Caco-2 (cell line): ENCODE data around the gene DYRK1A. TPM values are rescaled to one million over a fixed set of nuclear protein-coding genes. Genes with fewer than 3 reads are reported as not detected.

Source experiments
- BruUV-seq: library from RNA; stranded (reverse); fragments of 400-500 nt; replicated peaks from 2 replicates; lab custom pipeline; 2021; lab: Mats Ljungman, UMichigan
- CTCF ChIA-PET: fragments of 300-600 bp; sonication (Branson Sonifier 250); formaldehyde crosslinking; loops from one replicate; lab custom pipeline; 2022; ENCODE audit warnings: antibody characterized with exemption; lab: Charles Lee
- POLR2A ChIA-PET: fragments of 300-600 bp; sonication (Branson Sonifier 250); formaldehyde crosslinking; loops from one replicate; lab custom pipeline; 2022; ENCODE audit warnings: antibody characterized with exemption; lab: Charles Lee
- DNase-seq, 2 experiments: peaks; one replicate each; pipeline versions ENCODE4 v3.0.0 to v3.0.0-alpha.2; 2020 to 2022
- H3K27me3 ChIP-seq: replicated peaks from 2 replicates; pipeline ENCODE4 v1.6.0; 2011; ENCODE audit warnings: low read length; ENCODE audit not compliant: control insufficient read depth, insufficient read depth
- H3K36me3 ChIP-seq: 2 replicates; pipeline ENCODE4 v1.5.1; 2011; ENCODE audit warnings: low read length; ENCODE audit not compliant: control insufficient read depth, insufficient read depth
- H3K4me1 ChIP-seq: fragments of 250-450 bp; sonication (Bioruptor Pico); 2 replicates; pipeline ENCODE4 v1.5.1; 2020; ENCODE audit warnings: mild to moderate bottlenecking
- H3K4me3 ChIP-seq: 2 replicates; pipeline ENCODE4 v1.5.1; 2011; ENCODE audit warnings: low read depth, mild to moderate bottlenecking, control low read depth, low read length
- H3K9me3 ChIP-seq: fragments of 250-450 bp; sonication (Bioruptor Pico); 2 replicates; pipeline ENCODE4 v1.5.1; 2020; ENCODE audit warnings: mild to moderate bottlenecking, moderate library complexity
- H3K27ac Mint-ChIP-seq: one replicate; pipeline ENCODE4 v1.8.0; 2022; ENCODE audit warnings: mixed read lengths; ENCODE audit not compliant: unreplicated experiment
- H3K27me3 Mint-ChIP-seq: one replicate; pipeline ENCODE4 v1.8.0; 2022; ENCODE audit warnings: mixed read lengths; ENCODE audit not compliant: insufficient read depth, unreplicated experiment
- H3K36me3 Mint-ChIP-seq: one replicate; pipeline ENCODE4 v1.8.0; 2022; ENCODE audit warnings: mild to moderate bottlenecking, mixed read lengths; ENCODE audit not compliant: insufficient read depth, unreplicated experiment
- H3K4me1 Mint-ChIP-seq: one replicate; pipeline ENCODE4 v1.8.0; 2022; ENCODE audit warnings: low read depth, mixed read lengths; ENCODE audit not compliant: unreplicated experiment
- H3K4me3 Mint-ChIP-seq: one replicate; pipeline ENCODE4 v1.8.0; 2022; ENCODE audit warnings: mild to moderate bottlenecking, moderate library complexity, mixed read lengths; ENCODE audit not compliant: unreplicated experiment
- H3K9me3 Mint-ChIP-seq: one replicate; pipeline ENCODE4 v1.8.0; 2022; ENCODE audit warnings: mixed read lengths; ENCODE audit not compliant: unreplicated experiment
- intact Hi-C: fragments of 100-400 bp; cut with micrococcal nuclease; formaldehyde crosslinking; loops from one replicate; pipeline ENCODE4 v1.10.0; 2022; ENCODE audit not compliant: unreplicated experiment
- total RNA-seq: library from RNA; stranded (reverse); gene quantifications from 2 replicates; pipeline ENCODE4 v1.2.3, GENCODE V29; 2022
- TF ChIP-seq, protein P1 (sequence below), 2 experiments: fragments of 200-600 bp in 1 of 2; IDR thresholded peaks; 1 replicate in 1 of 2; 2 replicates in 1 of 2; pipeline versions ENCODE4 v1.5.1 to v1.8.0; 2011 to 2022; ENCODE audit warnings: antibody characterized with exemption in 1 of 2, control low read depth in 1 of 2, inconsistent platforms in 1 of 2, low read depth in 1 of 2, low read length in 1 of 2, mild to moderate bottlenecking in 1 of 2, moderate library complexity in 1 of 2; ENCODE audit not compliant: insufficient read depth in 1 of 2, severe bottlenecking in 1 of 2, unreplicated experiment in 1 of 2

DYRK1A gene
- total RNA-seq, 1 experiment from 2014 or later, result 50.9 TPM

DNA sequence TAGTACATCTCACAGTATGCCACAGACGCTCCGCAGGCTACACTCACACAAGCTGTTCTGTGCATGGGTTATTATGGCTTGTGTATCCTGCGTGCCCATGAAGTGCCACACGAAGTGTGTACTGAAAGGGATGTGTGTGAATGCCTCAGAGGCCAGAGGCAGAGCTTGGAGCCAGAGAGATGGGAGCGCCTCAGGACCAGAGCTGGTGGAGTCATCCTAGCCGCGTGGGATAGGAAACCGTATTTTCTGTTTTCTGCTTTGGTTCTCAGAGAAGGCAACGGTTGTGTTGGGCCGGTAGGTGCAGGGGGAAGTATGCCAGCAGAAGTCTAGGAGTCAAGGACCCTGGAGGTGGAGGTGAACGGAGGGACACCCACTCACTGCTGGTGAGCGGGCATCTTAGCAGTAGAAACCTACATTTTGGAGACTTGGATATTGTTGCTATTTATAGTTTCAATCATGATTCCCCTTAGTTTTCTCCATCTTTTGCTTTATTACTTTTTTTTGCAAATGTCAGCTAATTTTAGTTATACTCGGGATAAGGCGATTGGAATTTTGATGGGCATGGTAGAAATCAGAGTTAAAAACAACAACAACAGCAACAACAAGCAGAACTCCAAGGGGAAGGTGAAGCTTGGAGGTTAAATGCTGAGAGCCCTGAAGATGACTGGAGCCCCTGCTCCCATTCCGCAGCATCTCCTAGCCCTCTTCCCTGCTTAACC is 188.2 kb downstream of the DYRK1A start:
- Mint-ChIP-seq H3K27ac (no peak overlapping the region), H3K36me3 (no peaks in the 10 kb centered on the region), H3K27me3 (no peaks in the 10 kb centered on the region), H3K9me3 (no peaks in the 10 kb centered on the region), H3K4me3 (no peak overlapping the region), H3K4me1 (peaks cover 11% of the 10 kb centered on the region)
- Histone ChIP-seq H3K4me1 (peaks cover 36% of the 10 kb centered on the region), H3K27me3 (no peaks in the 10 kb centered on the region), H3K36me3 (no peaks in the 10 kb centered on the region), H3K9me3 (no peaks in the 10 kb centered on the region), H3K4me3 (no peak overlapping the region)
- DNase-seq, result no peak
- BruUV-seq, result no TSS peak
- intact Hi-C loops, result no loop called here
- CTCF ChIA-PET, result interaction anchor here (0.9 kb wide), 1 partner anchor 9 kb away, joined by 4 read pairs; no protein-coding TSS in a partner anchor
- TF ChIP-seq, protein P1, sequence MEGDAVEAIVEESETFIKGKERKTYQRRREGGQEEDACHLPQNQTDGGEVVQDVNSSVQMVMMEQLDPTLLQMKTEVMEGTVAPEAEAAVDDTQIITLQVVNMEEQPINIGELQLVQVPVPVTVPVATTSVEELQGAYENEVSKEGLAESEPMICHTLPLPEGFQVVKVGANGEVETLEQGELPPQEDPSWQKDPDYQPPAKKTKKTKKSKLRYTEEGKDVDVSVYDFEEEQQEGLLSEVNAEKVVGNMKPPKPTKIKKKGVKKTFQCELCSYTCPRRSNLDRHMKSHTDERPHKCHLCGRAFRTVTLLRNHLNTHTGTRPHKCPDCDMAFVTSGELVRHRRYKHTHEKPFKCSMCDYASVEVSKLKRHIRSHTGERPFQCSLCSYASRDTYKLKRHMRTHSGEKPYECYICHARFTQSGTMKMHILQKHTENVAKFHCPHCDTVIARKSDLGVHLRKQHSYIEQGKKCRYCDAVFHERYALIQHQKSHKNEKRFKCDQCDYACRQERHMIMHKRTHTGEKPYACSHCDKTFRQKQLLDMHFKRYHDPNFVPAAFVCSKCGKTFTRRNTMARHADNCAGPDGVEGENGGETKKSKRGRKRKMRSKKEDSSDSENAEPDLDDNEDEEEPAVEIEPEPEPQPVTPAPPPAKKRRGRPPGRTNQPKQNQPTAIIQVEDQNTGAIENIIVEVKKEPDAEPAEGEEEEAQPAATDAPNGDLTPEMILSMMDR (IDR thresholded peaks at IDR 0.05; ENCODE audit: insufficient read depth in 1 of 2, low read depth in 1 of 2, low read length in 1 of 2, severe bottlenecking in 1 of 2, unreplicated experiment in 1 of 2), result no peak
- POLR2A ChIA-PET, result interaction anchor here (1.7 kb wide), 1 partner anchor 9 kb away, joined by 23 read pairs; no protein-coding TSS in a partner anchor

DNA sequence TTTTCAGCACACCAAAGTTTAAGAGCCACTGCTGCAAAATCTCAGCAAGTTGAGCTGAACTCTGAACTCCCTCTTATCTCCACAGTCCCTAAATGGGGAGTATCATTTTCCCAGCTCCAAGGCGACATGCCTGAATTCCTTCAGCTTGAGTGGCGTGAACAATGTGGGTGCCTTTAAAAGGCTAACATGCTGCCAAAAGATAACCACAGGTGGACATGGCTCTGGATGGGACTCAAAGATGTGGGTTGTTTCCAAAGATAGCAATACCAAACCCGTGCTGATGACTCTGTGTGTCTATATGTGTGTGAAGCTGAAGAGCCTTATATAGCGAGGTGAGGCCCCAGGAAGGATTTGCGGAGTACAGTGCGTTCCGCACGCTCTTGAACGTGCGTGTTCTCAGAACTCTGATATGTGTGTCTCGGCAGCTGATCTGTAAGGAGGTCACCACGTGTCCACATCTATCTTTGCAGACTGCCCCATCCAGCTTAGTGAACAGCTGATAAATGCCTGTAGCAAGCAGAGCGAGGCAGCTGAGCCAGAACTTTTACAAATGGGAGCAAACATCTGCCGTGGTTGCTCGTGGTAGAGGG is 189.2 kb downstream of the DYRK1A start:
- Mint-ChIP-seq H3K36me3 (no peaks in the 10 kb centered on the region), H3K9me3 (no peaks in the 10 kb centered on the region)

DNA sequence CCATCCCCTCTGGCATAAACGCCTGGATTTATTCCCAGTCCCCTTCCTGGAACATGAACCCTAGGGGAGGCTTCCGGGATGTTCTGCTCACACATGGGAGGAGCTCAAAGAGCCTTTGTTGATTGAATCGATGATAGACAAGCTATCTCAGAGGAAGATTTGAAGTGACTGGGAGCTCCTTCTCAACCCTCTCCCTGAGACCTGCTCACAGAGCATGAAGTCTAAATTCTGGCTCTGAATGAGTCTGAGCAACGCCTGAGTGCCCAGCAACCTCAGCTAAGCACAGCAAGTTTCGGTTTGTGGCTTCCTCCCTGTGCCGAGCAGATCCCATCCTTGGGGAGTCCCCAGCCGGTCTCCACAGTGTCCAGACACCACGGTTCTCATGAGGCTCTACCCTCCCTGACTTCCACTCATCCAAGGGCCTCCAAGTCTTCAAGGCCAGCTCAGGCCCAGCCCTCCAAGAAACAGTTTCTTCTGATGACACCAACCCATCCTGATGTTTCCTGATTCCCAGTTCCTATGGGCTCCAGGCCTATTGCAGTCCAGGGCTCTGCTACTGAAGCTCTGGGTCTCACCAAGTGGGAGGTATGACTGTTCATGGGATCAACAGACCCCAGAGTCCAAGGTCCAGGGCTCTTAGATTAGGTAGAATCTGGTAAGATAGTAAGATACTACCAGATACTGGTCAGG is 190.8 kb downstream of the DYRK1A start:
- ChIA-PET CTCF (no interaction called here), POLR2A (no interaction called here)
- Histone ChIP-seq H3K27me3 (no peaks in the 10 kb centered on the region), H3K9me3 (no peaks in the 10 kb centered on the region), H3K4me3 (no peak overlapping the region), H3K36me3 (no peaks in the 10 kb centered on the region), H3K4me1 (peaks cover 14% of the 10 kb centered on the region)
- no peak for DNase-seq
- Mint-ChIP-seq H3K27me3 (no peaks in the 10 kb centered on the region), H3K4me1 (no peaks in the 10 kb centered on the region), H3K27ac (no peak overlapping the region), H3K9me3 (no peaks in the 10 kb centered on the region), H3K36me3 (no peaks in the 10 kb centered on the region), H3K4me3 (no peak overlapping the region)
- BruUV-seq, result no TSS peak
- intact Hi-C loops, result no loop called here
- TF ChIP-seq, protein P1 (IDR thresholded peaks at IDR 0.05; ENCODE audit: insufficient read depth in 1 of 2, low read depth in 1 of 2, low read length in 1 of 2, severe bottlenecking in 1 of 2, unreplicated experiment in 1 of 2), result no peak

More for the DNA sequence above, 189.2 kb downstream of the DYRK1A start:
- TF ChIP-seq, protein P1 (IDR thresholded peaks at IDR 0.05; ENCODE audit: insufficient read depth in 1 of 2, low read depth in 1 of 2, low read length in 1 of 2, severe bottlenecking in 1 of 2, unreplicated experiment in 1 of 2), result no peak
- ChIA-PET CTCF (interaction anchor here (0.9 kb wide), 1 partner anchor 8 kb away, joined by 4 read pairs; no protein-coding TSS in a partner anchor), POLR2A (interaction anchor here (1.7 kb wide), 1 partner anchor 8 kb away, joined by 23 read pairs; no protein-coding TSS in a partner anchor)
- Mint-ChIP-seq H3K27ac (peak overlapping the region; percentile 53), H3K4me1 (peaks cover 6% of the 10 kb centered on the region), H3K4me3 (no peak overlapping the region), H3K27me3 (no peaks in the 10 kb centered on the region)
- peaks cover 28% of the 10 kb centered on the region for H3K4me1 ChIP-seq
- H3K27me3 ChIP-seq, result no peaks in the 10 kb centered on the region
- H3K36me3 ChIP-seq, result no peaks in the 10 kb centered on the region
- DNase-seq, result no peak
- intact Hi-C loops, result no loop called here
- BruUV-seq, result no TSS peak
- no peaks in the 10 kb centered on the region for H3K9me3 ChIP-seq
- no peak overlapping the region for H3K4me3 ChIP-seq
